Panc1 (cell line): ENCODE results near the gene C1RL.

Source experiments
- POLR2AphosphoS5 ChIP-seq: IDR thresholded peaks from 2 replicates; pipeline ENCODE4 v1.6.1; 2012; ENCODE audit warnings: mild to moderate bottlenecking, low read depth, low read length, moderate library complexity
- SIN3A ChIP-seq: IDR thresholded peaks from 2 replicates; pipeline ENCODE4 v1.6.1; 2012; ENCODE audit warnings: low read depth, mild to moderate bottlenecking, low read length, moderate library complexity, borderline replicate concordance; ENCODE audit not compliant: insufficient read depth
- TCF7L2 ChIP-seq: IDR thresholded peaks from 2 replicates; pipeline ENCODE4 v1.6.1; 2011; ENCODE audit warnings: mild to moderate bottlenecking, low read depth, low read length, inconsistent platforms
- TF ChIP-seq, protein P1 (sequence below): fragments of 450-650 bp; IDR thresholded peaks from 2 replicates; pipeline ENCODE4 v1.5.1; 2017; ENCODE audit warnings: mild to moderate bottlenecking
- TF ChIP-seq, protein P2 (sequence below), 2 experiments: IDR thresholded peaks; 2 replicates each; pipeline ENCODE4 v1.6.1; 2011 to 2012; ENCODE audit warnings: low read depth in 2 of 2, control low read depth in 1 of 2, low read length in 1 of 2, mild to moderate bottlenecking in 1 of 2, moderate library complexity in 1 of 2; ENCODE audit not compliant: insufficient read depth in 1 of 2

DNA sequence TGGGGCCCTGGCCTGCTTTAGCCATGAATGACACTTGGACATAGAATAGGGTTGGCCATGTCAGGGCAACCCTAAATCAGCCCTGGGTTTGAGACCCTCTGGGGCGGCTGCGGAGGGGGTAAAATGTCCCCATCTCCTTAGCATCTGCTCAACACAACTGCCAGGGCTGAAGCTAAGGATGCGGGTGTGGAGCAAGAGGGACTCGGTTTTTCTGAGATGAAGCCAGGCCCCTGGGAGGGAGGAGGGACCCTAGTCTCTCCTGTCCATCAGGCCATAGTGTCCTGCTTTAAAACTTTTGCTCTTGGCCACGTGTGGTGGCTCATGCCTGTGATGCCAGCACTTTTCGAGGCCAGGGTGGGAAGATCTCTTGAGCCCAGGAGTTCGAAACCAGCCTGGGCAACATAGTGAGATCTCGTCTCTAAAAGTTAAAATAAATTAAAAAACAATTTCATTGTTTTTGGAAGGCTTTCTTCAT, 16.0 kb downstream of the C1RL start:
- TF ChIP-seq, protein P1, sequence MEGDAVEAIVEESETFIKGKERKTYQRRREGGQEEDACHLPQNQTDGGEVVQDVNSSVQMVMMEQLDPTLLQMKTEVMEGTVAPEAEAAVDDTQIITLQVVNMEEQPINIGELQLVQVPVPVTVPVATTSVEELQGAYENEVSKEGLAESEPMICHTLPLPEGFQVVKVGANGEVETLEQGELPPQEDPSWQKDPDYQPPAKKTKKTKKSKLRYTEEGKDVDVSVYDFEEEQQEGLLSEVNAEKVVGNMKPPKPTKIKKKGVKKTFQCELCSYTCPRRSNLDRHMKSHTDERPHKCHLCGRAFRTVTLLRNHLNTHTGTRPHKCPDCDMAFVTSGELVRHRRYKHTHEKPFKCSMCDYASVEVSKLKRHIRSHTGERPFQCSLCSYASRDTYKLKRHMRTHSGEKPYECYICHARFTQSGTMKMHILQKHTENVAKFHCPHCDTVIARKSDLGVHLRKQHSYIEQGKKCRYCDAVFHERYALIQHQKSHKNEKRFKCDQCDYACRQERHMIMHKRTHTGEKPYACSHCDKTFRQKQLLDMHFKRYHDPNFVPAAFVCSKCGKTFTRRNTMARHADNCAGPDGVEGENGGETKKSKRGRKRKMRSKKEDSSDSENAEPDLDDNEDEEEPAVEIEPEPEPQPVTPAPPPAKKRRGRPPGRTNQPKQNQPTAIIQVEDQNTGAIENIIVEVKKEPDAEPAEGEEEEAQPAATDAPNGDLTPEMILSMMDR: no peak
- TF ChIP-seq, protein P2, sequence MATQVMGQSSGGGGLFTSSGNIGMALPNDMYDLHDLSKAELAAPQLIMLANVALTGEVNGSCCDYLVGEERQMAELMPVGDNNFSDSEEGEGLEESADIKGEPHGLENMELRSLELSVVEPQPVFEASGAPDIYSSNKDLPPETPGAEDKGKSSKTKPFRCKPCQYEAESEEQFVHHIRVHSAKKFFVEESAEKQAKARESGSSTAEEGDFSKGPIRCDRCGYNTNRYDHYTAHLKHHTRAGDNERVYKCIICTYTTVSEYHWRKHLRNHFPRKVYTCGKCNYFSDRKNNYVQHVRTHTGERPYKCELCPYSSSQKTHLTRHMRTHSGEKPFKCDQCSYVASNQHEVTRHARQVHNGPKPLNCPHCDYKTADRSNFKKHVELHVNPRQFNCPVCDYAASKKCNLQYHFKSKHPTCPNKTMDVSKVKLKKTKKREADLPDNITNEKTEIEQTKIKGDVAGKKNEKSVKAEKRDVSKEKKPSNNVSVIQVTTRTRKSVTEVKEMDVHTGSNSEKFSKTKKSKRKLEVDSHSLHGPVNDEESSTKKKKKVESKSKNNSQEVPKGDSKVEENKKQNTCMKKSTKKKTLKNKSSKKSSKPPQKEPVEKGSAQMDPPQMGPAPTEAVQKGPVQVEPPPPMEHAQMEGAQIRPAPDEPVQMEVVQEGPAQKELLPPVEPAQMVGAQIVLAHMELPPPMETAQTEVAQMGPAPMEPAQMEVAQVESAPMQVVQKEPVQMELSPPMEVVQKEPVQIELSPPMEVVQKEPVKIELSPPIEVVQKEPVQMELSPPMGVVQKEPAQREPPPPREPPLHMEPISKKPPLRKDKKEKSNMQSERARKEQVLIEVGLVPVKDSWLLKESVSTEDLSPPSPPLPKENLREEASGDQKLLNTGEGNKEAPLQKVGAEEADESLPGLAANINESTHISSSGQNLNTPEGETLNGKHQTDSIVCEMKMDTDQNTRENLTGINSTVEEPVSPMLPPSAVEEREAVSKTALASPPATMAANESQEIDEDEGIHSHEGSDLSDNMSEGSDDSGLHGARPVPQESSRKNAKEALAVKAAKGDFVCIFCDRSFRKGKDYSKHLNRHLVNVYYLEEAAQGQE (IDR thresholded peaks at IDR 0.05; ENCODE audit: insufficient read depth in 1 of 2, low read depth in 2 of 2, low read length in 1 of 2): no peak
- TF ChIP-seq POLR2AphosphoS5: no peak
- no peak for TF ChIP-seq SIN3A
- TF ChIP-seq TCF7L2: no peak
